NCI-H2029 treated with DMSO at 0.1 percent for 48 hours (cell line): ENCODE data around the gene PLEKHD1.

ENCODE experiments used
- DNase-seq: peaks from one replicate; lab custom pipeline; 2025; lab: John Stamatoyannopoulos, UW

PLEKHD1 gene

DNA sequence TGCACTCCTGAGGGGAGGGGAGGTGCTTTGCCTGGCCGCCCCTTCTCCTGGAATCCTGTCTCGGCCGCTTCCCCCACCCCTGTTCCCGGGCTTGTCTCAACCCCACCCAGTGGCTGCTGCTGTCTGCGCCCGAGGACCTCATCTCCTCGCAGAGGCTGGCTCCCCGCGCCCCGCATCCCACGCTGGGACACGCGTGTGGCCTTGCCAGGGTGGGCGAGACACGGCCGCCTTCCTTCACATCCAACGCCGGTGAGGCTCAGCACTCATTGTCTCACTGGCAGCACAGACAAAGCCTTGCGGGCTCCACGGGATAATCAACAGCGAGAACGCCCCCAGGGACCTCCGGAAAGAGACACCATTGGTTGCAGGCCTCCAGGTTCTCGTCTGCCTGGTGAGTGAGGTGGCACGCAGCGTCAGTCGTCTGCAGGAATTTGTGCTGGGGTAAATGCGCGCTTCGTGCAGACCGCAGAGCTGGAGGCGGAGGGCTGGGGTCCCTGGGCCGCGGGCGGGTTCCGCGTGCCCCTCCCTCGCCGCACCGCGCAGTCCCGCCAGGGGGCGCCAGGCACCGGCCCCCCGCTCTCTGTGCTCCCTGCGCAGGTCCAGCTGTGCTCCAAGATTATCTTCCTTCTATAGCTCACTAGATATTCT, 63.3 kb downstream of the PLEKHD1 start:
- no peak for DNase-seq

DNA sequence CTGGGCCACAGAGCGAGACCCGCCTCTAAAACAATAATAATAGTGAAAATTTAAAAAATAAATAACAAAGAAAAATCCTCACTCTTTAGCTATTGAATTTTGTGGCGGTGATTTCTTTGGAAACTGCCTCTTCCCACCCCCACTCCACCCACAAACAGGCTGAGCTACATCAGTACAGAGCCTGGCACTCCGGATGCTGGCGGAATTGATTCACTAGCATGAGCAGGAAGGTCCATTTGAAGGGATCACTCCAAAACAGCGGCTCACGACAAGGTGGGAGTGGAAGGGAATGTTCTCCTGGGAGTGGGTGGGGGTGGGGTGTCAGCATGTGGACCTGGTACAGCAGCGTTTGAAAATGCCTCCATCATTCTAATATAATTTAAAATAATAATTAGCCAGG, 64.0 kb downstream of the PLEKHD1 start:
- no peak for DNase-seq

- no peak for DNase-seq
These were observed 67.0 kb downstream of the PLEKHD1 start for GRCh38 chr14:69551511-69551910.

- DNase-seq, result no peak
These were observed 68.7 kb downstream of the PLEKHD1 start for GRCh38 chr14:69553252-69553651.

DNA sequence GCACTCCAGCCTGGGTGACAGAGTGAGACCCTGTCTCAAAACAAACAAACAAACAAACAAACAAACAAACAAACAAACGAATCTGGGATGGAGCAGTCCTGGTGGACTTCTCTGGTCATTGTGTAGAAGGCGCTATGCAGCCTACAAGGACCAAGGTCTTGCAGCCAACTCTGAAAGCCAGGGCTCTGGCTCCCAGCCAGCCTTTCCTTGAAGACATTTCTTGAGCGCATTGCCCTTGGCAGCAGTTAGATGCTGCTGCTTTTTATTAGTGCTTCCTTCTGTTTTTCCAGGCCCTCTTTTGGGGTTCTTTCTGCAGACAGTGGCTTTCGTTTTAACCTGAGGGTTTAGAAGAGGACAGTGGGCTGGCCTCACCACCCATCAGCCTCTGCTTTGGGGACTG, 70.0 kb downstream of the PLEKHD1 start:
- no peak for DNase-seq

DNA sequence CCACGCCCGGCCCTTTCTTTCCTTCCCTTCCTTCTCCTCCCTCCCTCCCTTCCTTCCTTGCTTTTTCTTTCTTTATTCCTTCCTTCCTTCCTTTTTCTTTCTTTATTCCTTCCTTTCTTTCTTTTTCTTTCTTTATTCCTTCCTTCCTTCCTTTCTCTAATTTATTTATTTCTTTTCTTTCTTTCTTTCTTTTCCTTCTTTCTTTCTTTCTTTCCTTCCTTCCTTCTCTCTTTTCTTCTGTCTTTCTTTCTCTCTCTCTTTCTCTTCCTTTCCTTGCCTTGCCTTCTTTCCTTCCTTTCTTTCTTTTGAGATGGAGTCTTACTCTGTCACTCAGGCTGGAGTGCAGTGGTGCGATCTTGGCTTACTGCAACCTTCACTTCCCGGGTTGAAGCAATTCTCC, 74.2 kb downstream of the PLEKHD1 start:
- DNase-seq, result no peak

GRCh38 chr14:69559581-69560011, 75.1 kb downstream of the PLEKHD1 start:
- DNase-seq, result no peak

DNA sequence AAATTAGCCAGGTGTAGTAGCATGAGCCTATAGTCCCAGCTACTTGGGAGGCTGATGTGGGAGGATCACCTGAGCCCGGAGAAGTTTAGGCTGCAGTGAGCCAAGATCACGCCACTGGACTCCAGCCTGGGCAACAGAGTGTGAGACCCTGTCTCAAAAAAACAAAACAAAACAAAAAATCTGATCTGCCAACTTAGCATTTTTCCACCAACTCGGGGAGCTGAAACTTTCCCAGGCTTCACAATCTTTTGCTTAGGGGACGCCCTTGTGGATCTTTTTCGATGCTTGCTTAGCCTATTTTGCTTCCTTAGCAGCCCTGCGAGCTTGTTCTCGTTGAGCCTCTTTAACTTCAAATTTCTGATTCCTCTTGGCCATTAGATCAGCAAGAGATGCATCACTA, 76.3 kb downstream of the PLEKHD1 start:
- DNase-seq, result no peak

DNA sequence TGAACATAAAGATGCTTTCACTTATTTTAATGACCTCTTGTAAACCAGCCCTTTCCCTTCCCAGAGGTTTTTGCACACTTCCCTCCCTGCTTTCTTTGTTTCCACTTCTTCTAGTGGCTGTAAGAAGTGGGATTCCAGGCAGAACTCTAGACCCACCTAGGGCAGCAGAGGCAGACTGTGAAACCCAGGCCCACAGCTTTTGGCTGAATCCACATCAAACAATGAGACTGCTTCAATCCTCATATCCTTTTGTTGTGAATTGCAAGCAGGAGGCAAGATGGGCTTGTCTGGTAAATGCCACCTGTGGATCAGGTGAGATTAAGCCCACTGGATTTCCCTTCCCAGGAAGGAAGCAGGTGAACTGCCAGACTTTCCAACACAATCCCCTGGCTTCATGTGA, 77.4 kb downstream of the PLEKHD1 start:
- DNase-seq, result no peak

DNA sequence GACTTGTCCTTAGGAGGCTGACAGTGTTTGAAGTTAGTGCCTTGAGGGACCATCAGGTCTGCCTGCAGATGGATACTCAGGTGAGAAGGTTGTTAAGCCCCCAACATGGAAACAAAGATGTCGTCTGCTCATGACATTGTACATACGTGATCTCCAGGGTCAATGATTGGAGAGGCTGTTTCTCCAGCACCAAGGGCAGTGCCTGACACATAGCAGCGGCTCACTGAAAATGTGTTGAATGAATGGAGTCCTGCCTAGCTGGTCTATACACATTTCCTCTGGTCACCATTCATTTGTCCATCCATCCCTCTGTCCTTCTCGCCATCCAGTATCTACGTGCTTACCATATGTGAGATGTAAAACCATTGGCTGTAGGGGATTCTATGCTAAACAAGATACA, 83.0 kb downstream of the PLEKHD1 start:
- DNase-seq, result no peak

DNA sequence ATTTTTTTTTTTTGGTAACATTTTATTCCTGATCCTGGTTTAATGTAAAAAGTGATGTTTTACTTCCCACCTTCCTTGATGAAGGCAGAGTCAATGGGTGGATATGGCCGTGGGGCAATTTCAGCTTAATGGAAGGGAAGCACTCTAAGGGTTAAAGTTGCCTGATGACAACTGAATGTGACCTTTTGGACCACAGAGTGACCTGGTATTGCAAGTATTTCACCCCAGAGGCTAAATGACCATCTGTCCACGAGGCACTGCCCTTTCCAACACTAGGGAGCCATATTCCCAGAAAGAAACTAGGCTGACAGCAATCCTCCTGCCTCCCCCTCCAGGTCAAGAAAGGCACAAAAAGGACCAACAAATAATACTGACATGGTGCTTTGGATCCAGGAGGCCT, 85.3 kb downstream of the PLEKHD1 start:
- DNase-seq, result no peak

GRCh38 chr14:69570836-69571330, 86.4 kb downstream of the PLEKHD1 start:
- no peak for DNase-seq

DNA sequence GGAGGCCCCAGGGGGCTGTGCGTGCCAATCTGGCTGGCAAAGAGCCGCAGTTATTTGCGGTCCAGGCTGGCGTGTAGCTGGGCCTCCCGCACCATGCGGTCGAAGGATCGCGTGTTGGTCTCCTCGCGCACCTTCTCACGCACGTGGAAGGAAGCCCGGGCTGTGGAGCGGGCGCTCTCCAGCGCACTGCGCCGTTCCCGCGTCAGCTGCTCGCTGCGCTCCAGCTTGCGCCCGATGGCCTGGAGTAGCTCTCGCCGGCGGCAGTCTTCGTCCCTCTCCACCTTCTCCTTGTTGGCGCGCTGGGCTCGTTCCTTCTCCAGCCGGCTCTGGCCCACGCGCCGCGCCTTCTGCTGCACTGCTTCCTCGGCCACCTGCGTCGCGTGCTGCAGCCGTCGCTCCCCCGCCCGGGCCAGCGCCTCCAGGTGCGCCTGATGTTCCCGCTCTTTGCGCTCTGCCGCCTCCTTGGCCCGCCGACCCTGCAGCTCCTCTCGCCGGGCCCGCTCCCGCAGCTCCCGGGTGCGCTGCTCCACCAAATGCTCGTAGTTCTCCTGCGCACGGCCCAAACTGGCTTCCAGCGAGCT, 87.0 kb downstream of the PLEKHD1 start:
- no peak for DNase-seq

GRCh38 chr14:69572030-69572840, 87.7 kb downstream of the PLEKHD1 start:
- peak; percentile 5 for DNase-seq

DNA sequence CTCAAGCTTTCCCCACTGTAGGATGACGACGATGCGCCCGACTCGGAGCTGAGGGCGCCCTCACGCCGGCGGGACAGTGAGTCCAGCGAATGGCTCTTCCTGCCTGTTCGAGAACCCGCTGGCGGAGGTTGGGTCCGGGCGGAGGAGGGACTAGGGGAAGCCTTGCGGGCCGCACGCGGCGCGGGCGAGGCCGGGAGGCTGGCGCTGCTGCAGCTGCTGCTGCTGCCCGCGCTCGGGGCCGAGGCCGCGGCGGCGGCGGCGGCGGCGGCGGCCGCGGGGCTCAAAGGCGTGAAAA, 88.3 kb downstream of the PLEKHD1 start:
- DNase-seq, result no peak

GRCh38 chr14:69573205-69573830, 88.8 kb downstream of the PLEKHD1 start:
- no peak for DNase-seq

GRCh38 chr14:69573831-69574262, 89.3 kb downstream of the PLEKHD1 start:
- no peak for DNase-seq

GRCh38 chr14:69574263-69574953, 89.9 kb downstream of the PLEKHD1 start, which contains the start of gene CCDC177:
CCDC177 (minus strand) TSS chr14:69574871; CDS start chr14:69573622, 1,249 bp downstream.
- peak; percentile 23 for DNase-seq

GRCh38 chr14:69574954-69575295, 90.4 kb downstream of the PLEKHD1 start:
- no peak for DNase-seq

- no peak for DNase-seq
These were observed 94.9 kb downstream of the PLEKHD1 start for GRCh38 chr14:69579476-69579875.

DNA sequence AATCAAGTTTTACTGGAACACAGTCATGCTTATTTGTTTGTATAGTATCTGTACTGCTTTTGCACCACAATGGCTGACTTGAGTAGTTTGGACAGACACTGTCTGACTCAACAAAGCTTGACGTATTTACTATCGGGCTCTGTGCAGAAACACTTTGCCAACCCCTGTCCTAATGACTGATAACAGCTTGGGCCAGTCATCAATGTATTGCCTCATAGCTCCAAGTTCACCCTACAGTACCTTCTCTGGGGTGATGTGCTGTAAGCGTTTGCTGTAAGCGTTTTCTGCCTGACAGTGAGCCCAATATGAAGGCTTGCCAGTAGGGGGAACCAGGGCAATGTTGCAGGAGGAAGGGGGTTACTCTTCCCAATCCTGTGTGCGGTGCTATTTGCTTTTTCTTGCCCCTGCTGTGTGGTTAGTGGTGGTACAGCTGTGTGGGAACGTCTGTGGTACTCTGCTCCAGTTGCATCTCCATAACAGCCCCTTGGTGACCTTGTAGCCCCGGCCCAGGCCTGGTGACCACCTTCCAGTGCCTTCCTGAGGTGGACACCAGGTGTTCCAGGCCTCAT, 95.6 kb downstream of the PLEKHD1 start:
- DNase-seq, result no peak
